Subcutaneous abdominal adipose tissue (tissue), 5 donors: ENCODE data around the gene FMN1.

ENCODE experiments used
- H3K27ac ChIP-seq: one replicate; pipeline ENCODE4 v1.7.0; 2013; ENCODE audit warnings: low read depth, mild to moderate bottlenecking, inconsistent platforms, low read length, moderate library complexity
- H3K27me3 ChIP-seq, 5 donors: one replicate each; pipeline ENCODE4 v1.7.0; 2013; ENCODE audit warnings: low read length in 5 of 5, inconsistent platforms in 1 of 5; ENCODE audit not compliant: control insufficient read depth in 5 of 5, insufficient read depth in 4 of 5
- H3K36me3 ChIP-seq, 5 donors: one replicate each; pipeline ENCODE4 v1.7.0; 2013; ENCODE audit warnings: low read length in 5 of 5; ENCODE audit not compliant: control insufficient read depth in 5 of 5, insufficient read depth in 5 of 5
- H3K4me1 ChIP-seq, 5 donors: one replicate each; pipeline ENCODE4 v1.7.0; 2013; ENCODE audit warnings: low read length in 5 of 5, mild to moderate bottlenecking in 3 of 5, moderate library complexity in 1 of 5; ENCODE audit not compliant: control insufficient read depth in 5 of 5, insufficient read depth in 5 of 5
- H3K4me3 ChIP-seq, 5 donors: one replicate each; pipeline ENCODE4 v1.7.0; 2013; ENCODE audit warnings: low read length in 5 of 5, low read depth in 1 of 5
- H3K9ac ChIP-seq, 5 donors: one replicate each; pipeline ENCODE4 v1.7.0; 2013; ENCODE audit warnings: low read length in 5 of 5, mild to moderate bottlenecking in 4 of 5, moderate library complexity in 3 of 5
- H3K9me3 ChIP-seq, 5 donors: one replicate each; pipeline ENCODE4 v1.7.0; 2013; ENCODE audit warnings: low read length in 5 of 5; ENCODE audit not compliant: control insufficient read depth in 5 of 5
- donor health status: healthy.
- donor health status: healthy.
- donor health status: healthy.
- donor health status: healthy.
- donor health status: healthy.

Gene FMN1

GRCh38 chr15:32778391-32779176 lies 415.9 kb downstream of the FMN1 start:
- Histone ChIP-seq H3K9ac (no peak overlapping the region), H3K9me3 (peaks cover 7 to 17% (median 8%) of the 10 kb centered on the region in 5 donors), H3K4me1 (no peaks in the 10 kb centered on the region), H3K4me3 (no peak overlapping the region), H3K27ac (no peak overlapping the region), H3K36me3 (peaks cover 0 to 4% (median 0%) of the 10 kb centered on the region in 5 donors), H3K27me3 (no peaks in the 10 kb centered on the region)

GRCh38 chr15:32775103-32775502 lies 419.4 kb downstream of the FMN1 start:
- Histone ChIP-seq H3K4me3 (no peak overlapping the region), H3K9ac (no peak overlapping the region), H3K27ac (no peak overlapping the region), H3K27me3 (no peaks in the 10 kb centered on the region), H3K36me3 (peaks cover 0 to 4% (median 0%) of the 10 kb centered on the region in 5 donors), H3K4me1 (no peaks in the 10 kb centered on the region), H3K9me3 (peaks cover 7 to 17% (median 8%) of the 10 kb centered on the region in 5 donors)

- Histone ChIP-seq H3K4me3 (no peak overlapping the region), H3K9ac (no peak overlapping the region), H3K9me3 (peaks cover 3 to 7% (median 7%) of the 10 kb centered on the region in 5 donors), H3K27me3 (no peaks in the 10 kb centered on the region), H3K27ac (no peak overlapping the region), H3K4me1 (no peaks in the 10 kb centered on the region), H3K36me3 (peaks cover 0 to 4% (median 0%) of the 10 kb centered on the region in 5 donors)
Measured at GRCh38 chr15:32774022-32774421, 420.5 kb downstream of the FMN1 start.

GRCh38 chr15:32767236-32767635 lies 427.3 kb downstream of the FMN1 start:
- no peak overlapping the region for H3K27ac ChIP-seq
- H3K4me3 ChIP-seq: no peak overlapping the region
- no peaks in the 10 kb centered on the region for H3K4me1 ChIP-seq
- H3K36me3 ChIP-seq: no peaks in the 10 kb centered on the region
- no peak overlapping the region for H3K9ac ChIP-seq
- no peaks in the 10 kb centered on the region for H3K27me3 ChIP-seq
- H3K9me3 ChIP-seq: no peaks in the 10 kb centered on the region

- Histone ChIP-seq H3K4me1 (no peaks in the 10 kb centered on the region), H3K27me3 (no peaks in the 10 kb centered on the region), H3K36me3 (no peaks in the 10 kb centered on the region), H3K27ac (no peak overlapping the region), H3K4me3 (no peak overlapping the region), H3K9me3 (no peaks in the 10 kb centered on the region), H3K9ac (no peak overlapping the region)
Measured at GRCh38 chr15:32766101-32766500, 428.4 kb downstream of the FMN1 start.

GRCh38 chr15:32765236-32765635 lies 429.3 kb downstream of the FMN1 start:
- no peaks in the 10 kb centered on the region for H3K9me3 ChIP-seq
- H3K4me1 ChIP-seq: no peaks in the 10 kb centered on the region
- peaks cover 0 to 4% (median 0%) of the 10 kb centered on the region in 5 donors for H3K27me3 ChIP-seq
- H3K36me3 ChIP-seq: no peaks in the 10 kb centered on the region
- no peak overlapping the region for H3K27ac ChIP-seq
- H3K4me3 ChIP-seq: no peak overlapping the region
- no peak overlapping the region for H3K9ac ChIP-seq

- H3K36me3 ChIP-seq: no peaks in the 10 kb centered on the region
- H3K4me1 ChIP-seq: no peaks in the 10 kb centered on the region
- H3K9ac ChIP-seq: no peak overlapping the region
- H3K4me3 ChIP-seq: no peak overlapping the region
- peaks cover 0 to 4% (median 0%) of the 10 kb centered on the region in 5 donors for H3K27me3 ChIP-seq
- no peak overlapping the region for H3K27ac ChIP-seq
- no peaks in the 10 kb centered on the region for H3K9me3 ChIP-seq
Measured at GRCh38 chr15:32763295-32763694, 431.2 kb downstream of the FMN1 start.

GRCh38 chr15:32757426-32757825 lies 437.1 kb downstream of the FMN1 start:
- H3K4me1 ChIP-seq: no peaks in the 10 kb centered on the region
- peaks cover 0 to 4% (median 0%) of the 10 kb centered on the region in 5 donors for H3K27me3 ChIP-seq
- no peak overlapping the region for H3K4me3 ChIP-seq
- no peak overlapping the region for H3K27ac ChIP-seq
- no peak overlapping the region for H3K9ac ChIP-seq
- peaks cover 0 to 3% (median 0%) of the 10 kb centered on the region in 5 donors for H3K9me3 ChIP-seq
- no peaks in the 10 kb centered on the region for H3K36me3 ChIP-seq

GRCh38 chr15:32750979-32751378 lies 443.5 kb downstream of the FMN1 start:
- no peaks in the 10 kb centered on the region for H3K36me3 ChIP-seq
- H3K9me3 ChIP-seq: no peaks in the 10 kb centered on the region
- H3K4me3 ChIP-seq: no peak overlapping the region
- H3K27ac ChIP-seq: no peak overlapping the region
- H3K27me3 ChIP-seq: no peaks in the 10 kb centered on the region
- H3K9ac ChIP-seq: no peak overlapping the region
- no peaks in the 10 kb centered on the region for H3K4me1 ChIP-seq

- Histone ChIP-seq H3K36me3 (no peaks in the 10 kb centered on the region), H3K27me3 (no peaks in the 10 kb centered on the region), H3K4me1 (no peaks in the 10 kb centered on the region), H3K4me3 (no peak overlapping the region), H3K9me3 (no peaks in the 10 kb centered on the region), H3K27ac (no peak overlapping the region), H3K9ac (no peak overlapping the region)
Measured at GRCh38 chr15:32747921-32748342, 446.6 kb downstream of the FMN1 start.
